Chondrocyte (in vitro differentiated cells): ENCODE data around the gene SIRT7. TPM values are rescaled to one million over a fixed set of nuclear protein-coding genes. Genes with fewer than 3 reads are reported as not detected.

Experiments used
- DNase-seq: peaks from one replicate; pipeline ENCODE4 v3.0.0; 2021; ENCODE audit warnings: mixed read lengths, low spot score
- H3K27ac Mint-ChIP-seq: one replicate; pipeline ENCODE4 v1.8.0; 2021; ENCODE audit warnings: mild to moderate bottlenecking, moderate library complexity, mixed read lengths; ENCODE audit not compliant: unreplicated experiment
- H3K27me3 Mint-ChIP-seq: 2 replicates; pipeline ENCODE4 v1.8.0; 2021; ENCODE audit warnings: low read depth, mixed read lengths
- H3K36me3 Mint-ChIP-seq: 2 replicates; pipeline ENCODE4 v1.8.0; 2021; ENCODE audit warnings: low read depth, mixed read lengths
- H3K4me1 Mint-ChIP-seq: 2 replicates; pipeline ENCODE4 v1.8.0; 2021; ENCODE audit warnings: low read depth, mild to moderate bottlenecking, mixed read lengths
- H3K4me3 Mint-ChIP-seq: one replicate; pipeline ENCODE4 v1.8.0; 2021; ENCODE audit warnings: mild to moderate bottlenecking, moderate library complexity, mixed read lengths; ENCODE audit not compliant: unreplicated experiment
- H3K9me3 Mint-ChIP-seq: 2 replicates; pipeline ENCODE4 v1.8.0; 2021; ENCODE audit warnings: low read depth, mixed read lengths
- total RNA-seq: library from RNA; stranded (reverse); gene quantifications from 3 replicates; pipeline ENCODE4 v1.2.1, GENCODE V29; 2021
- TF ChIP-seq, protein P1 (sequence below): fragments of 200-600 bp; sonication (generic); IDR thresholded peaks from 2 replicates; pipeline ENCODE4 v1.5.0; 2021; ENCODE audit warnings: antibody characterized with exemption, mild to moderate bottlenecking, moderate library complexity

SIRT7 gene
- total RNA-seq, 1 donor from 2014 or later: 15.8 TPM

- TF ChIP-seq, protein P1, sequence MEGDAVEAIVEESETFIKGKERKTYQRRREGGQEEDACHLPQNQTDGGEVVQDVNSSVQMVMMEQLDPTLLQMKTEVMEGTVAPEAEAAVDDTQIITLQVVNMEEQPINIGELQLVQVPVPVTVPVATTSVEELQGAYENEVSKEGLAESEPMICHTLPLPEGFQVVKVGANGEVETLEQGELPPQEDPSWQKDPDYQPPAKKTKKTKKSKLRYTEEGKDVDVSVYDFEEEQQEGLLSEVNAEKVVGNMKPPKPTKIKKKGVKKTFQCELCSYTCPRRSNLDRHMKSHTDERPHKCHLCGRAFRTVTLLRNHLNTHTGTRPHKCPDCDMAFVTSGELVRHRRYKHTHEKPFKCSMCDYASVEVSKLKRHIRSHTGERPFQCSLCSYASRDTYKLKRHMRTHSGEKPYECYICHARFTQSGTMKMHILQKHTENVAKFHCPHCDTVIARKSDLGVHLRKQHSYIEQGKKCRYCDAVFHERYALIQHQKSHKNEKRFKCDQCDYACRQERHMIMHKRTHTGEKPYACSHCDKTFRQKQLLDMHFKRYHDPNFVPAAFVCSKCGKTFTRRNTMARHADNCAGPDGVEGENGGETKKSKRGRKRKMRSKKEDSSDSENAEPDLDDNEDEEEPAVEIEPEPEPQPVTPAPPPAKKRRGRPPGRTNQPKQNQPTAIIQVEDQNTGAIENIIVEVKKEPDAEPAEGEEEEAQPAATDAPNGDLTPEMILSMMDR: peak; percentile 92
- peaks cover 60% of the 10 kb centered on the region for H3K4me1 Mint-ChIP-seq
- peaks cover 2% of the 10 kb centered on the region for H3K36me3 Mint-ChIP-seq
- peak overlapping the region; percentile 81 for H3K4me3 Mint-ChIP-seq
- H3K9me3 Mint-ChIP-seq: no peaks in the 10 kb centered on the region
- peak overlapping the region; percentile 94 for H3K27ac Mint-ChIP-seq
- DNase-seq: no peak
- H3K27me3 Mint-ChIP-seq: no peaks in the 10 kb centered on the region
Observed at GRCh38 chr17:81869221-81870130, 48.5 kb downstream of the SIRT7 start.

GRCh38 chr17:81868674-81869220 lies 49.2 kb downstream of the SIRT7 start:
- Mint-ChIP-seq H3K36me3 (peaks cover 2% of the 10 kb centered on the region), H3K4me3 (peak overlapping the region; percentile 81), H3K9me3 (no peaks in the 10 kb centered on the region), H3K27ac (peak overlapping the region; percentile 94), H3K27me3 (no peaks in the 10 kb centered on the region), H3K4me1 (peaks cover 66% of the 10 kb centered on the region)
- TF ChIP-seq, protein P1: no peak
- DNase-seq: peak; percentile 92

DNA sequence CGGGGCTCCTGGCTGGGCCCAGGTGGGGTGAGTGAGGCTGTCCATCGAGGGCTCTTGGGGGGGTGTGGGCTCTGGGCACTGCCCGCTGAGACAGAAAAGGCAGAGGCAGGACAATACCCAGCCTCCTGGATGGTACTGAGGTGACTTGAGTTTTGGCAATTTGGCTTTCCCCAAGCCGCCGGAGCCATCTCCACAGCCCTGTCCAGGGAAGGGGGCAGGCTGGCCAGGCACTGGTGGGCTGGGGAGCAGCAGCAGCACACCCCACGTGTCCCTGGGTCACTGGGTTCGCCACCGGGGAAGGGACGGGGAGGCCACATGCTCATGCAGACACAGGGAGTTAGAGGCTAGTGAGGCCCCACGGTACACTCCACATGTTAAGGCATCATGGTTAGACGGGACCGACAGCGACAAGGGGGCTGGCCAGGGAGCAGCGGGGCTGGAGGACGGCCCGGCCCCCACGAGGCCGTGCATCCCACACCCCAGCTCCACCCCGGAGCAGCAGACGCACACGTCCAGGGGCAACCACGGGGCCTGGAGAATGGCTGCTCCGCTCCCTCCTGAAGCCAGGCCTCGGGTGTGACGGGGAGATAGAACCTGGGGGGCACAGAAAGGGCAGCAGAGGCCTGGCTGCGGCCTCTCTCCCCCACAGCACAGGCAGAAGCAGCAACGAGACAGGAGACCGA lies 49.8 kb downstream of the SIRT7 start:
- H3K4me1 Mint-ChIP-seq: peaks cover 72% of the 10 kb centered on the region
- no peaks in the 10 kb centered on the region for H3K9me3 Mint-ChIP-seq
- H3K27me3 Mint-ChIP-seq: no peaks in the 10 kb centered on the region
- H3K27ac Mint-ChIP-seq: peak overlapping the region; percentile 94
- H3K4me3 Mint-ChIP-seq: no peak overlapping the region
- peaks cover 2% of the 10 kb centered on the region for H3K36me3 Mint-ChIP-seq
- TF ChIP-seq, protein P1: no peak
- no peak for DNase-seq

- Mint-ChIP-seq H3K36me3 (peaks cover 6% of the 10 kb centered on the region), H3K27ac (peak overlapping the region; percentile 94), H3K4me1 (peaks cover 73% of the 10 kb centered on the region), H3K4me3 (no peak overlapping the region), H3K9me3 (no peaks in the 10 kb centered on the region), H3K27me3 (no peaks in the 10 kb centered on the region)
- TF ChIP-seq, protein P1: no peak
- no peak for DNase-seq
Observed at GRCh38 chr17:81867170-81867990, 50.6 kb downstream of the SIRT7 start.
